ACC112 (cell line): ENCODE results near the gene FRMD4A.

Source experiments
- H2AFZ ChIP-seq: fragments of 200-600 bp; sonication (generic); one replicate; pipeline ENCODE4 v1.6.0; 2017; ENCODE audit warnings: antibody characterized with exemption, low read length; ENCODE audit not compliant: unreplicated experiment
- H3K27ac ChIP-seq: fragments of 200-600 bp; sonication (generic); 2 replicates; pipeline ENCODE4 v1.5.1; 2014; ENCODE audit warnings: low read depth, mild to moderate bottlenecking, antibody characterized with exemption, low read length, moderate library complexity
- H3K27me3 ChIP-seq: fragments of 200-600 bp; sonication (generic); 2 replicates; pipeline ENCODE4 v1.6.1; 2014; ENCODE audit warnings: mild to moderate bottlenecking, antibody characterized with exemption, low read length, moderate library complexity, mixed read lengths; ENCODE audit not compliant: insufficient read depth
- H3K36me3 ChIP-seq: fragments of 200-600 bp; sonication (generic); 2 replicates; pipeline ENCODE4 v1.6.1; 2016; ENCODE audit warnings: mild to moderate bottlenecking, antibody characterized with exemption, low read length, moderate library complexity, mixed read lengths; ENCODE audit not compliant: insufficient read depth
- H3K4me1 ChIP-seq: fragments of 200-600 bp; sonication (generic); one replicate; pipeline ENCODE4 v1.6.1; 2016; ENCODE audit warnings: low read length, mixed read lengths; ENCODE audit not compliant: insufficient read depth, unreplicated experiment, control insufficient read depth
- H3K4me3 ChIP-seq: fragments of 200-600 bp; sonication (generic); 2 replicates; pipeline ENCODE4 v1.5.1; 2014; ENCODE audit warnings: mild to moderate bottlenecking, low read depth, low read length
- H3K79me2 ChIP-seq: fragments of 200-600 bp; sonication (generic); one replicate; pipeline ENCODE4 v1.6.0; 2016; ENCODE audit warnings: low read length; ENCODE audit not compliant: control insufficient read depth, unreplicated experiment, insufficient read depth

Gene FRMD4A

DNA sequence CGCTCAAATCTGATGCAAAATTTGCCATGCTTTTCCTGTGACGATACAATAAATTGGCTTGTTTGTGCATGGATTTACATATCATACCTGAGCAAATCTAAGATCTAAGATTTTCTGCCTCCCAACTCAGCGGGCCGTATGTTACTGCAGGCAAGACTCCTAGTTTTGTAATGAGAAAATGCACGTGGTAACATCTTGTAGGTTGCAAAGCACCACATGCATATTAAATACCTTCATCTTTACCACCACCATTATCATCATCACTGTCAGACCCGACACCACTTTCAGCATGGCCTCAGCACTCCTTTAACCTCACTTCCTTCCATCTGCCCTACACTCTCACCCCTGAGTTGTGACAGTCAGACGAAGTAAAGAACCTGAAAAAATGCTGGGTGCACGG lies 202.2 kb downstream of the FRMD4A start:
- Histone ChIP-seq H2AFZ (no peak overlapping the region), H3K79me2 (no peaks in the 10 kb centered on the region), H3K27ac (no peak overlapping the region), H3K36me3 (no peaks in the 10 kb centered on the region), H3K4me3 (no peak overlapping the region), H3K27me3 (peaks cover 18% of the 10 kb centered on the region; the same call in 1 of the 2 replicates), H3K4me1 (peaks cover 5% of the 10 kb centered on the region)

DNA sequence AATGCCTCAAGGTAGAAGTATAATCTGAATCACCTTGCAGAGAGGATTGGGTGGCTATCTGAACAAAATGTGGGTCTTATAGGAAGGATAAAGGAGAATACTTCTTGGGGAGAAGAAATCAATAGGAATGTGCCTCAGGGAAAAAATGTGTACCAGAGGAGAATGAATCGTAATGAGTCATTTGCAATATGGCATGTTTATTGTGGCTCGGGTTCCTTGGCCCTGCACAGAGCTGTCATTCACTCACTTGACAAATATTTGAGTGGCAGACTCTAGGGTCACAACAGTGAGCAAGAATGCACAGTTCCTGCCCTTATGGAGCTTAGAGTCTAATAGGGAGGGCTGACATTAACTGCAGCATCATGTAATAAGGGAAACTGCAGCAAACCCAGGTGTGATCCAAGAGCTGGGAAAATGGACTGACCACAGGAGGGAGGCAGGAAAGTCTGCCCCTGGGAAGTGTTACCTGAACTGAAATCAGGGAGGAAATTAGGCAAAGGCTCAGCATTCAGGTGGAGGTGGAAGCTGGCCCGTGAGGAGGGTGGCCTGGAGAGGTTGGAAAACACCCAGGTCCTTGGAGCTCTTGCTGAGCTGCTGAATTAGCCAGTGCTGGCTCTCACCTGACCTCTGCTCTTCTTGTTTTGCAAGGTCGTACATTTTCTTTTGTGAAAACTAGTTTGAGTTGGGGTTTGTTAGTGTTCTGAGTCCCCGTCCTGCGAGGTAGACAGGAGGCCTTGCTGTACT lies 203.9 kb downstream of the FRMD4A start:
- Histone ChIP-seq H3K4me3 (no peak overlapping the region), H2AFZ (no peak overlapping the region), H3K36me3 (no peaks in the 10 kb centered on the region), H3K27ac (no peak overlapping the region), H3K27me3 (0 out of 2 replicates have a peak, but pooled peaks cover 5% of the 10 kb centered on the region), H3K79me2 (no peaks in the 10 kb centered on the region), H3K4me1 (peaks cover 5% of the 10 kb centered on the region)

DNA sequence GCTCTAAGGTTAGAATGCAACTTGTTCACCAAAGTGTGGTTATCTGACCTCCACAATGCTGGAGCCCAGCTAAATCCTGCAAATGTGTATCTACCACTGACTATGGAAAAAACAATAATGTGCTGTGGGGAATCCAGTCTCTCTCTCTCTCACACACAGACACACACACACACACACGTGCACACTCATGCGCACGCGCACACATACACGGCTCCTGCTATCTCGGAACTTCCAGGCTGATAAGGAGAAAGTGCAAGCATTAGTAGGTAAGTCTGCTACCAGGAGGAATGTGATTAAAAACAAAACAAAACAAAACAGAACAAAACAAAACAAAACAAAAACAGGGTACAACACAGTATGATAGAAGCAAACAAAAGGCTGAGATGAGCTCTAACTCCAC lies 205.2 kb downstream of the FRMD4A start:
- Histone ChIP-seq H3K27ac (no peak overlapping the region), H3K79me2 (no peaks in the 10 kb centered on the region), H3K27me3 (no peaks in the 10 kb centered on the region), H3K4me1 (peaks cover 5% of the 10 kb centered on the region), H2AFZ (no peak overlapping the region), H3K36me3 (no peaks in the 10 kb centered on the region), H3K4me3 (no peak overlapping the region)

DNA sequence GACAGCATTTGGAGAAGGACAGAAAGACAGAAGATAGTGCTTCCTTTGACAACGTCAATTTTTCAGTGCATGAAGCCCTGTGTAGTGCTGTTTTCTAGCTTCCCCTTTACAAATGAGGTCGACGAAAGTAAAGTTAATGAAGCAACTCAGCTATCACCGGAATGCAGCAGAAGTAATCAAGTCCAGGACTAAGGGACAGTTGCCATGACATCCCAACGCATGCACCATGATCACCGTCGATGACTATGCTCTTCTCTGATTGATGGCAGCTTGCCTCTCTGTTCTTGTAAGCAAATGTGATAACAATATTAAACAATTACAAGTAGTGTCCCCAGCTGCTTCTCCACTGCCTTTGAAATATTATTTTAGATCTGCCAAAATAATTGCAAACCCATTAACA lies 205.8 kb downstream of the FRMD4A start:
- Histone ChIP-seq H3K4me3 (no peak overlapping the region), H3K27ac (no peak overlapping the region), H3K27me3 (no peaks in the 10 kb centered on the region), H3K4me1 (peaks cover 5% of the 10 kb centered on the region), H3K79me2 (no peaks in the 10 kb centered on the region), H3K36me3 (no peaks in the 10 kb centered on the region), H2AFZ (no peak overlapping the region)

DNA sequence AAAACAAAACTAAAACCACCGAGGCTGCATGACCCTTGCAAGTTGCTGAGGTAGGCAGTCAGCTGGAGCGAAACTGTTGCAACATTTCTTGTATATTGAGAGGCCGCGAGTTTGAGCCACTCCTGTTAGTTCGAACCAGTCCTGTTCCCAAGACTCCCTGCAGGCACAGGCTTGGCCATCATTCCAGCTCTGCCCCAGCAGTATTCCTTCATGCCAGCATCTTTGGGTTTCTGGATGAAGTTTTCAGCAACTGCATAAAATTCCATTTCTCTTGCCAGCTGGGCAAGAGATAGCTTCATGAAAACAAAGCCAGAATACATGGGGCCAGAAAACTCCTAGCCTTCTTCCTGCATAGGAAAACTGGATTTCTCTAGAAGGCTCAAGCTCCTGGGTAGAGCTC lies 207.6 kb downstream of the FRMD4A start:
- no peaks in the 10 kb centered on the region for H3K79me2 ChIP-seq
- no peaks in the 10 kb centered on the region for H3K36me3 ChIP-seq
- no peak overlapping the region for H3K27ac ChIP-seq

DNA sequence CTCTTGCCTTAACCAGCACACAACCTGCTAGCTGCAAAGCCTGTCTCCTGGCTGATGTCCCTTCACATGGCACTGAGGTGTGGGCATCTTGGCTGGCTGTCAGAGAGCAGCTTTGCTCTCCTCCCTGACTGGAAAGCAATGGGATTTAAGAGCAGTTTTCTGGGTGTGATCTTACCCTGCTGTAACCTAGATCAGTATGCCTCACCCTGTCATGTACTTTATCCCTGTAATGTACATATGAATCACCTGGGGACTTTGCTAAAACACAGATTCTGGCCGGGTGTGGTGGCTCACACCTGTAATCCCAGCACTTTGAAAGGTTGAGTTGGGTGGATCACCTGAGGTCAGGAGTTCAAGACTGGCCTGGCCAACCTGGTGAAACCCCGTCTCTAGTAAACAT lies 209.9 kb downstream of the FRMD4A start:
- Histone ChIP-seq H3K36me3 (no peaks in the 10 kb centered on the region), H3K27me3 (0 out of 2 replicates have a peak, but pooled peaks cover 3% of the 10 kb centered on the region), H3K4me1 (no peaks in the 10 kb centered on the region), H3K4me3 (no peak overlapping the region), H2AFZ (no peak overlapping the region), H3K27ac (no peak overlapping the region), H3K79me2 (no peaks in the 10 kb centered on the region)

More for the DNA sequence above, 207.6 kb downstream of the FRMD4A start:
- Histone ChIP-seq H3K4me1 (peaks cover 5% of the 10 kb centered on the region), H3K27me3 (no peaks in the 10 kb centered on the region), H2AFZ (no peak overlapping the region), H3K4me3 (no peak overlapping the region)

DNA sequence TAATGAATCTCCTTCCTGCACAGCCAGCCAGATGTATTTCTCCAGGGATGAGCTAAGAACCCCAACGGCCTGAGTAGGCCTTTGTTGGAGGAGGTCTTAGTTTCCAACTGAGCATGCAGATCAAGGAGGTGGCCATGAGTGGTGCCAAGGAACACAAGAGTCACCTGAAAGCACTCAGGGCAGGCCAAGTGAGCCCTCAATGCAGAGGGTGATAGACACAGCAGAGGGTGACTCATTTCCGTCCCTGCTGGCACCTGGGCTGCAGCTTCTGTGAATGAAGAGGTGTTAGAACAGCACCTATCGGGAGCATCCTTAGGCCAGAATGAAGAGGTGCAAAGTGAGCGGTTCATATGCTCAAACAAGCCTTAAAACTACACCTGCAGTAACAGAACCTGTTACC lies 211.8 kb downstream of the FRMD4A start:
- H3K4me1 ChIP-seq = no peaks in the 10 kb centered on the region
- H3K36me3 ChIP-seq = no peaks in the 10 kb centered on the region
- no peak overlapping the region for H3K4me3 ChIP-seq
- no peak overlapping the region for H2AFZ ChIP-seq
- peaks cover 9% of the 10 kb centered on the region; the same call in 1 of the 2 replicates for H3K27me3 ChIP-seq
- H3K79me2 ChIP-seq = no peaks in the 10 kb centered on the region
- H3K27ac ChIP-seq = no peak overlapping the region

DNA sequence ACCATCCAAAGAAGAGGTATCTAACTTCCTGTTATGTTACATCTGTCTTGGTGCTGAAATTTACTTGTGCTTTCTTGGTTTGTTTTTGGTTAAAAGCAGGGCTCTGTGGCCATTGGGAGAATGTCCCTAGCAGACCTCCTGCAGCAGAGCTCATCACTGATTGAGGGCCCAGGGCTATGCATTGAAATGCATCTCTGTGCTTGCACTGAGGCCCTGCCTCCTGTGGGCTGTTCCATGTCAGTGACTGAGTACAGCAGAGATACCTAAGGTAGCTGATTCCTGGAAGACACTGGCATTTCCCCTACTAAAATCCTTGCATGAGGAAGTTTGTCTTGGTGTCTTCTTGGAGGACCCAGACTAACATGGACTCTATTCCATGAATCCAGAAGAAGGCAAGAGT lies 213.9 kb downstream of the FRMD4A start:
- Histone ChIP-seq H3K36me3 (no peaks in the 10 kb centered on the region), H2AFZ (no peak overlapping the region), H3K4me1 (no peaks in the 10 kb centered on the region), H3K4me3 (no peak overlapping the region), H3K27me3 (peaks cover 26% of the 10 kb centered on the region), H3K27ac (no peak overlapping the region), H3K79me2 (no peaks in the 10 kb centered on the region)

DNA sequence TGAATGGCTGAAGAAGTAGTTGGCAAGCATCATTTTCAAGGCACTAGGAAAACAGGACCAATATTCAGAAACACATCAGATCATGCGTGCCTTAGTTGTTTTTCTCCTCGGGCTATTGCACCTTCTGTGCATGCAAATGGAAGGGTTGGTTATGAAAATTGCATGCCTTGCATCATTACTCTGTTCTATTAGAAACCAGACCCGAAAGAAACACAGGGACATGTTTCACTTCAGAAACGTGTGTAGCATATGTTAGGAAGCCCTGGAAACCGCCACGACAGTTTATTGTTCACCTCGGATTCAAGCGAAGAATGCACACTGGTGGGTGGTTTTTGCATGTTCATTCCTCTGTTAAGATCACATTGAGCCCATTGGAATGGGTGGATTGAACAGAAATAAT lies 214.7 kb downstream of the FRMD4A start:
- peaks cover 32% of the 10 kb centered on the region for H3K27me3 ChIP-seq
- H3K27ac ChIP-seq = no peak overlapping the region
- no peaks in the 10 kb centered on the region for H3K79me2 ChIP-seq
- H3K36me3 ChIP-seq = no peaks in the 10 kb centered on the region
- H3K4me3 ChIP-seq = no peak overlapping the region
- no peaks in the 10 kb centered on the region for H3K4me1 ChIP-seq
- no peak overlapping the region for H2AFZ ChIP-seq

DNA sequence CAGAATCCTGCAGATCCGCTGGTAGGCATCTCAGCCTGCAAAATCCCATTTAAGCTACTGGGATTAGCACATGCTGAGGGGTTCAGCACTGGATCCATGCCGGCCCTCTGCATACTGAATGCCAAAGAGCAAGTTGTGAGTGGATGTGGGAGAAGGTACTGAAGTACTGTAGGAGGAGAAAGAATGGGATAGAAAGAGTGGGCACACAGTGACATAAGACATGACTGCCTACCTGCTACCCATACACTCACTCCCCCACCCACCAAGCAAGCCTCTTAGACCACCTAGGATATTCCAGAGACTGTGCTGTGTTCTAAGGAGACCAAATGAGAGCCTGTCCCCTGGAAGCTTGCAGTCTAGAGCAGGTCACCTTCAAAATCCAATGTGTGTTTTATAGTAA lies 215.9 kb downstream of the FRMD4A start:
- Histone ChIP-seq H3K4me1 (no peaks in the 10 kb centered on the region), H3K4me3 (no peak overlapping the region), H3K79me2 (no peaks in the 10 kb centered on the region), H3K27me3 (peaks cover 43% of the 10 kb centered on the region), H3K27ac (no peak overlapping the region), H3K36me3 (no peaks in the 10 kb centered on the region), H2AFZ (no peak overlapping the region)

DNA sequence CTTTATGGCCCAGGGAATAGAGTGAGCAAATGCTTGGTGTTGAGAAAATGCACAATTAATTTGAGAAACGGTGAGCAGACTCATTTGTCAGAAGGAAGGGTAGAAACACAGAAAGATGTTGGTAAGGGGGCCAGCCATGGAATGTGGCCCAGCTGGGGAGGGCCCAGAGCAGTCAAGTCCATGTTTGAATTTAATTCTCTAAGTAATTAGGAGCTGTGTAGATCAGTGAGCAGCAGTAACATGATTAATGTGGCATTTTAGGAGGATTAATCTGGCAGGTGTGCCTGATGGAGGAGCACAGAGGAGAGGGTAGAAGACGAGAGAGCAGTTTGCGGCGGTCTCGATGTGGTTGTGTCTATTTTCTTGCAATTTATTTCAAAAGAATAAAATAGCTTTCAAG lies 218.7 kb downstream of the FRMD4A start:
- no peak overlapping the region for H3K4me3 ChIP-seq
- H3K27ac ChIP-seq = no peak overlapping the region
- H3K36me3 ChIP-seq = no peaks in the 10 kb centered on the region
- H3K27me3 ChIP-seq = peaks cover 67% of the 10 kb centered on the region
- H3K4me1 ChIP-seq = no peaks in the 10 kb centered on the region
- H3K79me2 ChIP-seq = no peaks in the 10 kb centered on the region
- H2AFZ ChIP-seq = no peak overlapping the region
